ENCODE measurements around the gene CHAMP1.

GRCh38 chr13:114286808-114287207 lies 27.5 kb upstream of the CHAMP1 start:
- TF ChIP-seq REST (IDR thresholded peaks at IDR 0.05; ENCODE audit: insufficient read depth in 1 of 2, low read depth in 2 of 2, low read length in 1 of 2) (no peak), CTCF (IDR thresholded peaks at IDR 0.05) (no peak), POLR2AphosphoS5 (IDR thresholded peaks at IDR 0.05; ENCODE audit: low read depth, low read length) (no peak), SIN3A (IDR thresholded peaks at IDR 0.05; ENCODE audit: borderline replicate concordance, insufficient read depth, low read depth, low read length) (no peak)

Data from Panc1 (cell line).